Right lobe of liver (tissue), 6 donors: Measurements from ENCODE around the gene ANKRD27. TPM values are rescaled to one million over a fixed set of nuclear protein-coding genes. Genes with fewer than 3 reads are reported as not detected.

Experiments
- ATAC-seq, 4 donors: fragments of 200-7000 bp; cut with Tn5 transposase; one replicate each; pipeline ENCODE4 v1.9.1; 2020; ENCODE audit warnings: mild to moderate bottlenecking in 4 of 4, moderate library complexity in 4 of 4
- DNase-seq, 3 donors: peaks; one replicate each; pipeline ENCODE4 v3.0.0-alpha.2; 2020
- H3K27ac ChIP-seq, 3 donors: fragments of 200-600 bp; one replicate each; pipeline ENCODE4 v1.8.0; 2022
- H3K27me3 ChIP-seq, 2 donors: fragments of 200-600 bp; one replicate each; pipeline ENCODE4 v1.8.0; 2022
- H3K36me3 ChIP-seq, 4 donors: fragments of 200-600 bp; sonication (generic) in 1 of 4; one replicate each; pipeline versions ENCODE4 v1.5.1 to v1.8.0; 2017 to 2022; ENCODE audit warnings: control low read depth in 1 of 4
- H3K4me1 ChIP-seq, 4 donors: fragments of 200-600 bp; sonication (generic) in 1 of 4; one replicate each; pipeline versions ENCODE4 v1.5.1 to v1.8.0; 2017 to 2022; ENCODE audit warnings: control low read depth in 1 of 4
- H3K4me3 ChIP-seq, 3 donors: fragments of 200-600 bp; one replicate each; pipeline ENCODE4 v1.8.0; 2022
- H3K9me3 ChIP-seq, 4 donors: fragments of 200-600 bp; sonication (generic) in 1 of 4; one replicate each; pipeline versions ENCODE4 v1.5.1 to v1.8.0; 2017 to 2022; ENCODE audit warnings: control low read depth in 1 of 4
- POLR2A ChIP-seq: fragments of 450-650 bp; IDR thresholded peaks from one replicate; pipeline ENCODE4 v1.6.1; 2017; ENCODE audit warnings: antibody characterized with exemption, mild to moderate bottlenecking
- WGBS: methylation state at CpG from one replicate; pipeline ENCODE4 v1.1.6; 2018; ENCODE audit warnings: low coverage, low lambda C conversion rate; ENCODE audit not compliant: insufficient coverage; ENCODE audit errors: missing lambda C conversion rate; 5-methylcytosine and 5-hydroxymethylcytosine counted together
- intact Hi-C, 2 donors: fragments of 100-400 bp; cut with DNase I; formaldehyde crosslinking; loops; one replicate each; pipeline versions ENCODE4 v1.11.2 to v1.14.1; 2022
- total RNA-seq, 6 experiments: library from RNA; depleted of rRNA in 2 of 6; stranded (reverse); fragments of >200 nt in 2 of 6; fragmentation: NEBNext Ultra II Directional in 3 of 6; extraction: Animal tissue kit (Norgen Biotek cat#: 25700) in 3 of 6; gene quantifications; one replicate each; pipeline versions ENCODE4 v1.1.0 to v1.2.4, GENCODE V29; 2016 to 2023
- TF ChIP-seq, protein P1 (sequence below), 4 donors: fragments of 200-600 bp in 3 of 4; fragments of 450-650 bp in 1 of 4; IDR thresholded peaks; one replicate each; pipeline versions ENCODE4 v1.5.1 to v1.8.0; 2016 to 2022; ENCODE audit warnings: antibody characterized with exemption in 4 of 4, mild to moderate bottlenecking in 2 of 4
- donor health status: DM: no; HTN: yes; CAD: no.
- donor health status: DM: no; HTN: no; CAD: no.
- donor health status: DM: no; HTN: no; CAD: no.
- donor health status: DM: no; HTN: yes; CAD: no.
- donor health status: DM: no; HTN: yes; CAD: no.

Gene ANKRD27
- total RNA-seq, 6 experiments from 2014 or later = 7.6 to 12.5 (median 9.0) TPM

DNA sequence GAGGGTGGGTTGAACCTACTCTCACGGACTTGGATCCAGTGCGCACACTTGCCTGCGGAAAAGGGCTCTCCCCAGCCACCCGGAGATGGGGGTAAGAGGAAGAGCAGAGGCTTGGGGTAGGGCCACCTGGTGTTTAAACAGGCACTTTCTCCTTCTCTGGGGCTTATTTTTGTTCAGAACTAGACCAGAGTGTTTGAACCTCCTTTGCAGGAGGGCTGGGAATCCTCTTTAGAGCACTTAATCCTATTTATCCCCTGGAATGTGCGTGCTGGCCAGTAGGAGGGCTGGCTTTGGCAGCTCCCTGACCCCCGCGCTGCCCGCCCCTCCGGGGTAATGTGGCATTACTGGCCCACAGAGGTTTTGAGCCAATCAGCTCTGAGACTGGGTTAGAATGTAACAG is 2.7 kb upstream of the ANKRD27 start:
- Histone ChIP-seq H3K36me3 (no peaks in the 10 kb centered on the region), H3K9me3 (no peaks in the 10 kb centered on the region), H3K27ac (no peak overlapping the region), H3K27me3 (peaks cover 0 to 16% of the 10 kb centered on the region in 2 donors), H3K4me1 (peaks cover 0 to 4% (median 0%) of the 10 kb centered on the region in 4 donors), H3K4me3 (no peak overlapping the region)
- ATAC-seq = no peak
- no peak for TF ChIP-seq POLR2A
- TF ChIP-seq, protein P1, sequence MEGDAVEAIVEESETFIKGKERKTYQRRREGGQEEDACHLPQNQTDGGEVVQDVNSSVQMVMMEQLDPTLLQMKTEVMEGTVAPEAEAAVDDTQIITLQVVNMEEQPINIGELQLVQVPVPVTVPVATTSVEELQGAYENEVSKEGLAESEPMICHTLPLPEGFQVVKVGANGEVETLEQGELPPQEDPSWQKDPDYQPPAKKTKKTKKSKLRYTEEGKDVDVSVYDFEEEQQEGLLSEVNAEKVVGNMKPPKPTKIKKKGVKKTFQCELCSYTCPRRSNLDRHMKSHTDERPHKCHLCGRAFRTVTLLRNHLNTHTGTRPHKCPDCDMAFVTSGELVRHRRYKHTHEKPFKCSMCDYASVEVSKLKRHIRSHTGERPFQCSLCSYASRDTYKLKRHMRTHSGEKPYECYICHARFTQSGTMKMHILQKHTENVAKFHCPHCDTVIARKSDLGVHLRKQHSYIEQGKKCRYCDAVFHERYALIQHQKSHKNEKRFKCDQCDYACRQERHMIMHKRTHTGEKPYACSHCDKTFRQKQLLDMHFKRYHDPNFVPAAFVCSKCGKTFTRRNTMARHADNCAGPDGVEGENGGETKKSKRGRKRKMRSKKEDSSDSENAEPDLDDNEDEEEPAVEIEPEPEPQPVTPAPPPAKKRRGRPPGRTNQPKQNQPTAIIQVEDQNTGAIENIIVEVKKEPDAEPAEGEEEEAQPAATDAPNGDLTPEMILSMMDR (IDR thresholded peaks at IDR 0.05) = no peak
- peak in 1 of 3 donors; percentile 26 for DNase-seq
- intact Hi-C loops = no loop called here
- WGBS = 32% methylated on average over 7 of the region's 9 CpGs

DNA sequence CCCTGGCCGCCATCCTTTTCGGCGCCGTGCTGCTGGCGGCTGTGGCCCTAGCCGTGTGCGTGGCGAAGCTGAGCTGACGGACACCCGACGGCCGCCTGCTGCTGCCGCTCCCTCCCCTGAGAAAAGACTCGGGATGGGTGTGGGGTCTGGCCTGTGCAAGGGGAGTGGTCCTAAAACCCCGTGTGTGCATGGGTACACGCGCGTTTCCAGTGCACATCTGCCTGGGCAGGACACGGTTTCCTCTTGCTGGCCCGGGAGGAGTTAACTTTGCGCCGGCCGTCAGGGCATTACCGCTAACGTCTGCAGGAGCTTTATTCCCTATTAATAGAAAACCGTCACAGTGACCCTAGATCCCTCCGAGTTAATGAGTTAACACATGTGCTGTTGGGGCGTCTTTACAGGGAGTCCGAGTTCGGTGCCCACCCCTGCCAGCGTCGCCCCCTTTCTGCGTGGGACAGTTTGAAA is 1.9 kb upstream of the ANKRD27 start:
- H3K27ac ChIP-seq = no peak overlapping the region
- H3K4me3 ChIP-seq = no peak overlapping the region
- H3K9me3 ChIP-seq = no peaks in the 10 kb centered on the region
- ATAC-seq (no peak), DNase-seq (no peak)
- H3K4me1 ChIP-seq = peaks cover 0 to 4% (median 0%) of the 10 kb centered on the region in 4 donors
- H3K36me3 ChIP-seq = no peaks in the 10 kb centered on the region
- intact Hi-C loops = no loop called here
- 21% methylated on average over 18 of the region's 33 CpGs for WGBS
- TF ChIP-seq, protein P1 (IDR thresholded peaks at IDR 0.05) = no peak
- no peak for TF ChIP-seq POLR2A
- peaks cover 0 to 16% of the 10 kb centered on the region in 2 donors for H3K27me3 ChIP-seq

DNA sequence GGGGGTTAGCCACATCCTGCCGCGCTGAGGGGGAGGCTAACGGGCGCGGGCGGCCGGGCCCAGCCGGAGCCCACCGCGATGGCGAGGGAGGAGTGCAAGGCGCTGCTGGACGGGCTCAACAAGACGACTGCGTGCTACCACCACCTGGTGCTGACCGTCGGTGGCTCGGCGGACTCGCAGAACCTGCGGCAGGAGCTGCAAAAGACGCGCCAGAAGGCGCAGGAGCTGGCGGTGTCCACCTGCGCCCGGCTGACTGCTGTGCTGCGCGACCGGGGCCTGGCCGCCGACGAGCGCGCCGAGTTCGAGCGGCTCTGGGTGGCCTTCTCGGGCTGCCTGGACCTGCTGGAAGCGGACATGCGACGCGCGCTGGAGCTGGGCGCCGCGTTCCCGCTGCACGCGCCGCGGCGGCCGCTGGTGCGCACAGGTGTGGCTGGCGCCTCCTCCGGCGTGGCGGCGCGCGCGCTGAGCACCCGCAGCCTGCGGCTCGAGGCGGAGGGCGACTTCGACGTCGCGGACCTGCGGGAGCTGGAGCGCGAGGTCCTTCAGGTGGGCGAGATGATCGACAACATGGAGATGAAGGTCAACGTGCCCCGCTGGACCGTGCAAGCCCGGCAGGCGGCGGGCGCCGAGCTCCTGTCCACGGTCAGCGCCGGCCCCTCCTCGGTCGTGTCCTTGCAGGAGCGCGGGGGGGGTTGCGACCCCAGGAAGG is 1.4 kb upstream of the ANKRD27 start:
- no peak for TF ChIP-seq POLR2A
- TF ChIP-seq, protein P1 (IDR thresholded peaks at IDR 0.05) = no peak
- H3K9me3 ChIP-seq = no peaks in the 10 kb centered on the region
- H3K27ac ChIP-seq = no peak overlapping the region
- H3K27me3 ChIP-seq = peaks cover 0 to 16% of the 10 kb centered on the region in 2 donors
- DNase-seq (peak in 1 of 3 donors; percentile 59), ATAC-seq (no peak)
- intact Hi-C loops = no loop called here
- no peaks in the 10 kb centered on the region for H3K36me3 ChIP-seq
- peak overlapping the region; percentile 94 to 97 (median 95) for H3K4me3 ChIP-seq
- WGBS = 15% methylated on average over 10 of the region's 93 CpGs
- H3K4me1 ChIP-seq = peaks cover 0 to 4% (median 0%) of the 10 kb centered on the region in 4 donors

DNA sequence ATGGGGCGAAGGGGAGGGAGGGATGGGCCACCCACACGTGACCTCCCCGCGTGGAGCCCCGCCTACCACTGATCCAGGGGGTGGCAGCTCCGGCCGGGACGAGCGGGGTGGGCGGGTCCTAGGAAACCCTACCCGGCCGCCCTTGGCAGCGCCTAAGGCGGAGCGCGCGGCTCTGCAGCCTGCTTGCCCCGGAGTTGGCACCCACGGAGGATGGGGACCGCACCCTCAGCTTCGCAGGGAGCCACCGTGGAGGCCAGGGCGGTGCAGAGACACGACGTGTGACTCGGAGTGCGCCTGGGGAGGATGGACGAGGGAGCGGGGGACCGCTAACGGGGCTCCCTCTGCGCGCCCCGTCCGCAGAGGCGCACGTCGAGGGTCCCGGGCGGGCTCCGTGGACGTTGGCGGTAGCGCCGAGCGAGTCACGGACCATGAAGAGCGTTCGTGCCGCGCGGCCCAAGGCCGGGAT is 773 bp upstream of the ANKRD27 start, which contains the start of gene RGS9BP:
RGS9BP (plus strand) TSS at position 129 of the 466 bp plus-strand sequence. CDS start 416 bp downstream, outside the sequence.
- H3K4me3 ChIP-seq = peak within 1 kb of the TSS; percentile 94 to 97 (median 95)
- TF ChIP-seq POLR2A = no peak
- TF ChIP-seq, protein P1 (IDR thresholded peaks at IDR 0.05) = no peak
- intact Hi-C loops = no loop called here
- DNase-seq (peak; percentile 78 to 85 (median 80)), ATAC-seq (peak; percentile 59 to 72 (median 68))
- no peaks in the 10 kb centered on the region for H3K36me3 ChIP-seq
- WGBS = no CpG with 5 or more reads among the region's 53 CpGs
- peak within 1 kb of the TSS; percentile 31 to 67 (median 66) for H3K27ac ChIP-seq
- no peaks in the 10 kb centered on the region for H3K9me3 ChIP-seq
- peaks cover 0 to 16% of the 10 kb centered on the region in 2 donors for H3K27me3 ChIP-seq
- peaks cover 0 to 4% (median 0%) of the 10 kb centered on the region in 4 donors for H3K4me1 ChIP-seq
